ENCODE data around the gene SLC22A4.

The SLC22A4 gene

DNA sequence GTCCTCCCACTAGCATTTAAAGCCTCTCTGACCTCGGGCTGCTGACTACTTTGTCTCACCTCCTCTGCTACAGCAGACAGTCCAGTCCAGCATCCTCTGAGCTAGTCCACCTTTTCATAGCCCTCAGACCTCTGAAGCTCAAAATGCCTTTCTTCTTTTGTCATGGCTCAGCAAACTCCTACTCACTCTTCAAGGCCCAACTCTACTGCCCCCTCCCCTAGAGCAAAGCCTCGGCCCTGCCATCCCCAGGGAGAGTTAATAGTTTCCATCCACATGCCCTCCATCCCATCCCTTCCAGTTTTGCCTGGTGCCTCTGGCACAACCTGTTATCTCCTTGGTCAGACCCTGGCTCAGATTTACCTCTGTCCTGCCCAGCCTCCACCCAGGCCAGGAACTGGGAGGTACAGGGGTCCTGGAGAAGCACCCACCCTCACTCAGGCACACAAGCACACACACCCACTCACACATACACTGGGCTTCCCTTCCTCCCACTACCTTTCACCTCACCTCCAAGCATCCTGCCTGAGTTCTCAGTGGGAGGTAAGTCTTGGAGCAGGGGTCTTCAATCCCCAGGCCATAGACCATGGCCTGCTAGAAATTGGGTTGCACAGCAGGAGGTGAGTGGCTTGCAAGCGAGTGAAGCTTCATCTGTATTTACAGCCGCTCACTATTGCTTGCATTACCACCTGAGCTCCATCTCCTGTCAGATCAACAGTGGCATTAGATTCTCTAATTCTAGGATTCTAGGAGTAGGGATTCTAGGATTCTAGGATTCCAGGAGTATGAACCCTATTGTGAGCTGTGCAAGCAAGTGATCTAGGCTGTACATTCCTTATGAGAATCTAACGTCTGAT is 18.6 kb upstream of the SLC22A4 start:
- DNase-seq (ENCODE audit: low spot score) = no peak
- in situ Hi-C loops (cut with MboI; ENCODE audit: low sequenced_read_pairs, unreplicated experiment) = no loop called here
- TF ChIP-seq, protein P1, sequence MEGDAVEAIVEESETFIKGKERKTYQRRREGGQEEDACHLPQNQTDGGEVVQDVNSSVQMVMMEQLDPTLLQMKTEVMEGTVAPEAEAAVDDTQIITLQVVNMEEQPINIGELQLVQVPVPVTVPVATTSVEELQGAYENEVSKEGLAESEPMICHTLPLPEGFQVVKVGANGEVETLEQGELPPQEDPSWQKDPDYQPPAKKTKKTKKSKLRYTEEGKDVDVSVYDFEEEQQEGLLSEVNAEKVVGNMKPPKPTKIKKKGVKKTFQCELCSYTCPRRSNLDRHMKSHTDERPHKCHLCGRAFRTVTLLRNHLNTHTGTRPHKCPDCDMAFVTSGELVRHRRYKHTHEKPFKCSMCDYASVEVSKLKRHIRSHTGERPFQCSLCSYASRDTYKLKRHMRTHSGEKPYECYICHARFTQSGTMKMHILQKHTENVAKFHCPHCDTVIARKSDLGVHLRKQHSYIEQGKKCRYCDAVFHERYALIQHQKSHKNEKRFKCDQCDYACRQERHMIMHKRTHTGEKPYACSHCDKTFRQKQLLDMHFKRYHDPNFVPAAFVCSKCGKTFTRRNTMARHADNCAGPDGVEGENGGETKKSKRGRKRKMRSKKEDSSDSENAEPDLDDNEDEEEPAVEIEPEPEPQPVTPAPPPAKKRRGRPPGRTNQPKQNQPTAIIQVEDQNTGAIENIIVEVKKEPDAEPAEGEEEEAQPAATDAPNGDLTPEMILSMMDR (IDR thresholded peaks at IDR 0.05; ENCODE audit: borderline replicate concordance, control extremely low read depth, extremely low read depth, insufficient read depth, missing control alignments) = no peak

DNA sequence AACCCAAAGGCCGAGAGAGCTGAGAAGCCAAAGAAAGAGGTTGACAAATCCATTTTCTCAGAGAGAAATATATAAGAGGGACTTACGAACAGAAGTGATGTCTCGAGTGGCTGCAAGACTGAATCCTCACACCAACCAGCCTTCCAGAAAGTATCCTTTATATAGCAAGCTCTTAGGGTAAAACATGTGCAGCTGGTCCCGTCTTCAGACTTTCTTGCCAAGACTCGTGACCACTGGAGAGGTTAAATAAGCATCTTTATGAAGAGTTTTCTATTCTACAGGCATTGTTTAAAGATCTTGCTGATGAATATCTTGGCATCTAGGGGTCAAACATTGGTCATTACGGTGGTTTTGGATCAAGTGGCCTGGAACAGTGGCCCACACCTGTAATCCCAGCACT is 16.9 kb upstream of the SLC22A4 start:
- no peak for DNase-seq (ENCODE audit: low spot score)
- TF ChIP-seq, protein P1 (IDR thresholded peaks at IDR 0.05; ENCODE audit: borderline replicate concordance, control extremely low read depth, extremely low read depth, insufficient read depth, missing control alignments) = no peak
- in situ Hi-C loops (cut with MboI; ENCODE audit: low sequenced_read_pairs, unreplicated experiment) = no loop called here

DNA sequence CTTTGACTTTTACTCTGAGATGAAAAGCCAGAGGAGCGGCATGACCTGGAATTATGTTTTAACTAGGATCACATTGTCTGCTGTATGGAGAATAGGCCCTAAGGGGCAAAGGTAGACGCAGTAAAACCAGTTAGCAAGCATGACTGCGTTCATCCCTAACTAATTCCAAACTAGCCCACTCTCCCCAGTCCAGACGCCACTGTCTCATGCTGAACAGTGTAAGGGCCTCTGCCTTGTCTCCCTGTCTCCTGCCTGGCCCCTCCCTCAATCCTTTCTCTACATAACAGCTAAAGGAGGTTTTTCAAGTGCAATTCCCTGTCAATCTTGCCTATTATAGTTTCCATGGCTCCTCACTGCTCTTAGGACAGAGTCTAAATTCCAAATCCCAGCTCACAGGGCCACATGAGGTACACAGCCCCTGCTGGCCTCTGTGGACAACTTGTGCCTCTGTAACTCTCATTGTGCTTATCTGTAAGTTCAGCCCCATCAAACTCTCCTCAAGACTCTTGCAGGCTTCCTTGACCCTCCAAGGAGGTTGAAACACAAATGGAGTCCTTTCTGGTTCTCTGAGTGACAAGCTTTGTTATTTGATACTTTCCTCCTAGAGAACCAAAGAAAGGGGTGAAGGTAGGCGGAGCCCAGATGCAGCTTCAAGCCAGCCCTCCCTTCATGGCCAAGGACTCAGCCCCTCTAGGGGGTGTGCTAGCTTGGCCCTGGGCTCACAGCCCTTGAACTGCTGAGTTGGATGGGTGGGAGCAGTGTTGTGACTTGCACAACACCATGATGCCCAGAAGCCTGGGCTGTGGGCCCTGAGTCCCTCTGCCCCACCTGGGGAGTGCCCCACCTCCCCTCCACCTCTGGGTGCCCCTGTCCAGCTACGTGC is 16.0 kb upstream of the SLC22A4 start:
- DNase-seq (ENCODE audit: low spot score) = no peak
- TF ChIP-seq, protein P1 (IDR thresholded peaks at IDR 0.05; ENCODE audit: borderline replicate concordance, control extremely low read depth, extremely low read depth, insufficient read depth, missing control alignments) = no peak
- in situ Hi-C loops (cut with MboI; ENCODE audit: low sequenced_read_pairs, unreplicated experiment) = no loop called here

DNA sequence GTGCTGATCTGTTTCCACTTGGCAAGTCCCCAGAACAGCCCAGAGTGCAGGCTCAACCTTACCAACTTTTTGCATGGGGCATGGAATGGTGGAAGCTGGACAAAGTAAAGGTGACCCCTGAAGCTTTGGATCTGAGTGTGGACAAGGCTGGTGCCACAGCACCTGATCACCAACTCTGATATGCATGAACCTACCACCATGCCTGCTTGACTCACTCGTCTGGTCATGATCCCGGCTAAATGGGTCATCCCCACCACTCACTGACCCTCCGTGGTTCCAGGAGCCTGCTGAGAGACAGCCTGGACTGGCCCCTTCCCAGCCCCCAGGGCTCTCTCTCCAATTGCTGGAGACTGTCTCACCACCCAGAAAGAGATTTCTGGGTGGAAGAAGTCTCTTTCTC is 14.4 kb upstream of the SLC22A4 start:
- no peak for DNase-seq (ENCODE audit: low spot score)
- in situ Hi-C loops (cut with MboI; ENCODE audit: low sequenced_read_pairs, unreplicated experiment) = no loop called here
- TF ChIP-seq, protein P1 (IDR thresholded peaks at IDR 0.05; ENCODE audit: borderline replicate concordance, control extremely low read depth, extremely low read depth, insufficient read depth, missing control alignments) = no peak

DNA sequence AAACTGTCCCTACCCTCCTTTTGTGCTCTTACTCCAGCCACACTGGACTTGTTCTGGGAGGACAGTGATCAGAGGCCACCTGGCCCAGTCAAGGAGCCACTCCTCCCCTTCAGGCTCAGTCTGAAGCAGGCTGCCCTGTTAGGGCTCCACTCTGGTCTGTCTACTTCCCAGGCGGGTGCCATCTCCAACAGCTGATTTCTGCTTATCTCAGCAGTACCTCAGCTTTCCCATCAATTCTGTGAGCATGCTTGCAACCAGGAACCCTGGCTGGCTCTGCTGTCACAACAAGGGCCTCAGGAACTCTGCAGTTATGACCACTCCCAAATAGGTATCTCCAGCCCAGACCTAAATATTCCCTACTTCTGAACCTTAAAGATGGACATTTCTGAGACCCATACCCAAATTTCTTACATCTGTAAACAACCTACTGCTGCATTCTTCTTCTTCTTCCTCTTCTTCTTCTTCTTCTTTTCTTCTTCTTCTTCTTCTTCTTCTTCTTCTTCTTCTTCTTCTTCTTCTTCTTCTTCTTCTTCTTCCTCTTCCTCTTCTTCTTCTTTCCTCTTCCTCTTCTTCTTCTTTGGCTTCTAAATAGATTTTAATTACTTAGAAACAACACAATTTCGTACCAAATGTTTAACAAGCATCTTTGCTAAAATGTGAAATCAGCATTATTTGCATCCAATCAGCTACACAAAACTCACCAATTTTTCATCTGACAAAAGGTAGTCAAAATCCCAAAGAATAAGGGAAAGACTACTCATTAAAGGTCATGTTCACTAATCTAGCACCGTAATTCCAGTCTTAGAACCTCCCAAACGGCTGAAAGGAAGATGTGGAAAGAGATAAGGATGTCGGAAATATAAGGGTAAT is 13.6 kb upstream of the SLC22A4 start:
- in situ Hi-C loops (cut with MboI; ENCODE audit: low sequenced_read_pairs, unreplicated experiment) = no loop called here
- DNase-seq (ENCODE audit: low spot score) = no peak
- TF ChIP-seq, protein P1 (IDR thresholded peaks at IDR 0.05; ENCODE audit: borderline replicate concordance, control extremely low read depth, extremely low read depth, insufficient read depth, missing control alignments) = no peak
